A549 (cell line): ENCODE results near the gene MAP2. TPM values are rescaled to one million over a fixed set of nuclear protein-coding genes. Genes with fewer than 3 reads are reported as not detected.

Source experiments
- ATAC-seq, 2 experiments: fragments of 200-7000 bp in 1 of 2; fragments of >200 bp in 1 of 2; cut with Nextera tagmentation in 1 of 2; cut with Tn5 transposase in 1 of 2; 3 replicates each; pipeline versions ENCODE4 v1.8.0 to v1.9.1; 2018 to 2020; ENCODE audit warnings: mild to moderate bottlenecking in 1 of 2, moderate library complexity in 1 of 2
- CTCF ChIA-PET: fragments of 300-600 bp; sonication (Branson Sonifier 250); formaldehyde crosslinking; extraction: SDS; loops from one replicate; lab custom pipeline; 2021; ENCODE audit warnings: antibody characterized with exemption, inconsistent platforms; lab: Yijun Ruan, JAX
- POLR2A ChIA-PET: fragments of 350-600 bp; formaldehyde crosslinking; extraction: SDS; loops from one replicate; lab custom pipeline; 2021; ENCODE audit warnings: antibody characterized with exemption, inconsistent platforms; lab: Yijun Ruan, JAX
- DNase-seq, 2 experiments: peaks; one replicate each; pipeline versions ENCODE4 v3.0.0 to v3.0.0-alpha.2; 2011 to 2016; ENCODE audit warnings: low read depth in 1 of 2, low spot score in 1 of 2
- FAIRE-seq: peaks from 2 replicates; lab custom pipeline; 2011; peaks lifted over from hg19 to GRCh38; lab: Jason Lieb, UNC
- H3K27ac ChIP-seq, 2 experiments: fragments of >200 bp; sonication (Bioruptor Twin); formaldehyde crosslinking; 3 replicates each; pipeline ENCODE4 v1.5.1; 2016 to 2017
- H3K4me1 ChIP-seq: fragments of >200 bp; sonication (Bioruptor Twin); formaldehyde crosslinking; 3 replicates; pipeline ENCODE4 v1.6.1; 2016
- H3K4me2 ChIP-seq: fragments of >200 bp; sonication (Bioruptor Twin); formaldehyde crosslinking; 3 replicates; pipeline ENCODE4 v1.6.1; 2016
- H3K4me3 ChIP-seq: fragments of >200 bp; sonication (Bioruptor Twin); formaldehyde crosslinking; 3 replicates; pipeline ENCODE4 v1.5.1; 2016
- H3K9me3 ChIP-seq: fragments of >200 bp; sonication (Bioruptor Twin); formaldehyde crosslinking; 3 replicates; pipeline ENCODE4 v1.6.1; 2016
- BCL3 ChIP-seq: fragments of >200 bp; sonication (Bioruptor Twin); formaldehyde crosslinking; IDR thresholded peaks from 3 replicates; pipeline ENCODE4 v1.6.1; 2016
- BHLHE40 ChIP-seq: IDR thresholded peaks from 2 replicates; pipeline ENCODE4 v1.6.1; 2012; ENCODE audit warnings: low read depth, low read length, inconsistent platforms
- CBX2 ChIP-seq: fragments of 200-600 bp; sonication (generic); IDR thresholded peaks from 2 replicates; pipeline ENCODE4 v1.6.1; 2016; ENCODE audit warnings: low read depth, mild to moderate bottlenecking, borderline replicate concordance
- CEBPB ChIP-seq, 2 experiments: fragments of >200 bp in 1 of 2; sonication (Bioruptor Twin) in 1 of 2; formaldehyde crosslinking in 1 of 2; IDR thresholded peaks; 2 replicates each; pipeline ENCODE4 v1.6.1; 2012 to 2016
- CHD2 ChIP-seq: fragments of 150-350 bp; IDR thresholded peaks from 2 replicates; pipeline ENCODE4 v1.6.1; 2014; ENCODE audit warnings: low read length; ENCODE audit not compliant: partially characterized antibody
- CHD4 ChIP-seq: fragments of 200-600 bp; sonication (generic); IDR thresholded peaks from 2 replicates; pipeline ENCODE4 v1.6.1; 2016; ENCODE audit warnings: antibody characterized with exemption, mild to moderate bottlenecking, borderline replicate concordance
- ELK1 ChIP-seq: fragments of 150-350 bp; IDR thresholded peaks from 2 replicates; pipeline ENCODE4 v1.6.1; 2014; ENCODE audit warnings: low read depth, mild to moderate bottlenecking, low read length
- ESRRA ChIP-seq: fragments of 150-350 bp; IDR thresholded peaks from 2 replicates; pipeline ENCODE4 v1.6.1; 2014; ENCODE audit warnings: mild to moderate bottlenecking, low read length, borderline replicate concordance
- FOSB ChIP-seq: fragments of 250-450 bp; sonication (Bioruptor Pico); IDR thresholded peaks from 2 replicates; pipeline ENCODE4 v1.5.0; 2020; ENCODE audit warnings: mild to moderate bottlenecking, moderate library complexity
- FOXS1 ChIP-seq: fragments of 250-450 bp; sonication (Bioruptor Pico); IDR thresholded peaks from 2 replicates; pipeline ENCODE4 v1.5.0; 2020; ENCODE audit warnings: mild to moderate bottlenecking, moderate library complexity
- HDAC2 ChIP-seq: fragments of 200-600 bp; sonication (generic); IDR thresholded peaks from 2 replicates; pipeline ENCODE4 v1.6.1; 2016
- HMGXB4 ChIP-seq: fragments of 250-450 bp; sonication (Bioruptor Pico); IDR thresholded peaks from 2 replicates; pipeline ENCODE4 v1.5.0; 2021; ENCODE audit warnings: mild to moderate bottlenecking, moderate library complexity, borderline replicate concordance
- JUNB ChIP-seq: fragments of >200 bp; sonication (Bioruptor Twin); formaldehyde crosslinking; IDR thresholded peaks from 2 replicates; pipeline ENCODE4 v1.6.1; 2016
- MAFK ChIP-seq: fragments of 450-650 bp; IDR thresholded peaks from 2 replicates; pipeline ENCODE4 v1.6.1; 2014; ENCODE audit not compliant: partially characterized antibody
- NR3C1 ChIP-seq: fragments of >200 bp; sonication (Bioruptor Twin); formaldehyde crosslinking; IDR thresholded peaks from 3 replicates; pipeline ENCODE4 v1.6.1; 2017
- POLR2A ChIP-seq: IDR thresholded peaks from 2 replicates; pipeline ENCODE4 v1.6.1; 2012; ENCODE audit warnings: mild to moderate bottlenecking, low read length
- POLR2AphosphoS2 ChIP-seq: conservative IDR thresholded peaks from 2 replicates; pipeline ENCODE4 v1.6.1; 2012; ENCODE audit warnings: low read length, improper control_type of control experiment, inconsistent platforms
- RAD21 ChIP-seq, 2 experiments: fragments of >200 bp in 1 of 2; sonication (Bioruptor Twin) in 1 of 2; formaldehyde crosslinking in 1 of 2; IDR thresholded peaks in 1 of 2; conservative IDR thresholded peaks in 1 of 2; 2 replicates in 1 of 2; 3 replicates in 1 of 2; pipeline ENCODE4 v1.6.1; 2012 to 2018; ENCODE audit warnings: inconsistent platforms in 1 of 2
- RCOR1 ChIP-seq: fragments of 150-350 bp; IDR thresholded peaks from 2 replicates; pipeline ENCODE4 v1.6.1; 2014; ENCODE audit warnings: antibody characterized with exemption, low read length, low read depth
- REST ChIP-seq: fragments of 200-600 bp; sonication (generic); IDR thresholded peaks from 2 replicates; pipeline ENCODE4 v1.6.1; 2016; ENCODE audit warnings: antibody characterized with exemption, mild to moderate bottlenecking, moderate library complexity
- RFX5 ChIP-seq: fragments of 450-650 bp; IDR thresholded peaks from 2 replicates; pipeline ENCODE4 v1.7.1; 2014; ENCODE audit warnings: antibody characterized with exemption, mild to moderate bottlenecking, moderate library complexity
- RNF2 ChIP-seq: fragments of 200-600 bp; sonication (generic); IDR thresholded peaks from 2 replicates; pipeline ENCODE4 v1.6.1; 2016; ENCODE audit warnings: low read depth, mild to moderate bottlenecking, antibody characterized with exemption, moderate library complexity, borderline replicate concordance
- USF2 ChIP-seq: fragments of 450-650 bp; IDR thresholded peaks from 2 replicates; pipeline ENCODE4 v1.6.1; 2014; ENCODE audit warnings: antibody characterized with exemption
- ZFP36 ChIP-seq: fragments of 450-650 bp; IDR thresholded peaks from 2 replicates; pipeline ENCODE4 v1.6.1; 2014; ENCODE audit warnings: borderline replicate concordance; ENCODE audit not compliant: partially characterized antibody
- ZNF302 ChIP-seq: fragments of 250-450 bp; sonication (Bioruptor Pico); IDR thresholded peaks from 2 replicates; pipeline ENCODE4 v1.9.0; 2021; ENCODE audit warnings: inconsistent platforms, mild to moderate bottlenecking, moderate library complexity
- WGBS: methylation state at CpG from one replicate; pipeline ENCODE4 v1.1.6; 2017; ENCODE audit errors: missing lambda C conversion rate; 5-methylcytosine and 5-hydroxymethylcytosine counted together
- polyA plus RNA-seq, 4 experiments: library from polyadenylated mRNA; depleted of rRNA in 3 of 4; stranded (reverse); fragments of >200 nt; fragmentation: RNase III in 1 of 4; extraction: RNeasy Plus Mini Kit Qiagen cat#74134 plus additional on column Dnase treatment in 1 of 4; gene quantifications; 2 replicates in 3 of 4; 3 replicates in 1 of 4; pipeline ENCODE4 v1.2.3, GENCODE V29; 2011 to 2017

MAP2 gene
- polyA plus RNA-seq, 2 of the 4 experiments (the other 2 are of a cell fraction) = 0.53 to 1.8 TPM

- no peak for FAIRE-seq
- no peak overlapping the region for H3K27ac ChIP-seq
- no peaks in the 10 kb centered on the region for H3K9me3 ChIP-seq
- no peak for DNase-seq
- CTCF ChIA-PET = no interaction called here
- no peaks in the 10 kb centered on the region for H3K4me1 ChIP-seq
- no peak overlapping the region for H3K4me3 ChIP-seq
- POLR2A ChIA-PET = no interaction called here
- ATAC-seq = no peak
- WGBS = 51% methylated on average over 8 of the region's 8 CpGs
- H3K4me2 ChIP-seq = no peak overlapping the region
- no peak for TF ChIP-seq RCOR1
- no peak for TF ChIP-seq JUNB
- TF ChIP-seq RFX5 = no peak
- TF ChIP-seq CBX2 = no peak
- no peak for TF ChIP-seq BCL3
- TF ChIP-seq ESRRA = no peak
- TF ChIP-seq CHD4 = no peak
- TF ChIP-seq POLR2AphosphoS2 = no peak
- TF ChIP-seq HMGXB4 = no peak
- no peak for TF ChIP-seq NR3C1
- no peak for TF ChIP-seq ELK1
- TF ChIP-seq RNF2 = no peak
- TF ChIP-seq FOSB = no peak
- no peak for TF ChIP-seq CEBPB (IDR thresholded peaks at IDR 0.05)
- TF ChIP-seq FOXS1 (CRISPR knock-in tag) = no peak
- TF ChIP-seq, all 56 proteins: peak for 0
Measured at GRCh38 chr2:209696836-209697711, 273.2 kb downstream of the MAP2 start.

GRCh38 chr2:209702775-209703174 is 278.9 kb downstream of the MAP2 start:
- Histone ChIP-seq H3K4me1 (no peaks in the 10 kb centered on the region), H3K9me3 (no peaks in the 10 kb centered on the region), H3K27ac (no peak overlapping the region), H3K4me3 (no peak overlapping the region)
- 13% methylated on average over 2 of the region's 2 CpGs for WGBS
- POLR2A ChIA-PET = no interaction called here
- no peak for TF ChIP-seq BHLHE40
- TF ChIP-seq, all 56 proteins: peak for 0
- no peak for FAIRE-seq
- no peak for DNase-seq
- no peak overlapping the region for H3K4me2 ChIP-seq
- CTCF ChIA-PET = no interaction called here
- no peak for ATAC-seq

GRCh38 chr2:209713219-209713618 is 289.4 kb downstream of the MAP2 start:
- no peaks in the 10 kb centered on the region for H3K9me3 ChIP-seq
- DNase-seq = no peak
- no peaks in the 10 kb centered on the region for H3K4me1 ChIP-seq
- ATAC-seq = no peak
- ChIA-PET CTCF (no interaction called here), POLR2A (no interaction called here)
- no peak for FAIRE-seq
- no peak overlapping the region for H3K27ac ChIP-seq
- no peak overlapping the region for H3K4me2 ChIP-seq
- no peak for TF ChIP-seq NR3C1
- no peak for TF ChIP-seq HDAC2
- no peak for TF ChIP-seq RAD21 (conservative IDR thresholded peaks at IDR 0.05 in 1 of 2, IDR thresholded peaks at IDR 0.05 in 1 of 2)
- TF ChIP-seq USF2 = no peak
- no peak for TF ChIP-seq REST
- no peak for TF ChIP-seq ZFP36
- TF ChIP-seq ZNF302 = no peak
- no peak for TF ChIP-seq MAFK
- TF ChIP-seq CHD2 = no peak
- TF ChIP-seq POLR2AphosphoS2 = no peak
- no peak for TF ChIP-seq POLR2A
- no peak for TF ChIP-seq JUNB
- H3K4me3 ChIP-seq = no peak overlapping the region
